ENCODE results near the gene PRKCA.

The PRKCA gene

GRCh38 chr17:66491665-66492064, 189.3 kb downstream of the PRKCA start:
- no peaks in the 10 kb centered on the region for H3K9me3 ChIP-seq (ENCODE audit: insufficient read depth, low read depth, low read length)
- no peaks in the 10 kb centered on the region for H3K27me3 ChIP-seq (ENCODE audit: insufficient read depth, low read length, poor library complexity, severe bottlenecking)
- H3K9ac ChIP-seq (ENCODE audit: low read depth, low read length, poor library complexity, severe bottlenecking), result no peak overlapping the region
- H4K20me1 ChIP-seq (ENCODE audit: insufficient read depth, low read length, poor library complexity, severe bottlenecking), result no peaks in the 10 kb centered on the region
- TF ChIP-seq EZH2phosphoT487 (IDR thresholded peaks at IDR 0.05; ENCODE audit: borderline replicate concordance) (no peak), CTCF (conservative IDR thresholded peaks at IDR 0.05; ENCODE audit: low read length) (no peak)
- no peak overlapping the region for H3K4me2 ChIP-seq (ENCODE audit: low read depth, low read length, poor library complexity, severe bottlenecking)
- H3K79me2 ChIP-seq (ENCODE audit: insufficient read depth, low read length), result no peaks in the 10 kb centered on the region
- no peaks in the 10 kb centered on the region for H3F3A ChIP-seq (ENCODE audit: low read depth)
- H3K4me3 ChIP-seq (ENCODE audit: low read length, poor library complexity, severe bottlenecking), result no peak overlapping the region
- no peaks in the 10 kb centered on the region for H3K9me2 ChIP-seq (replicated peaks; ENCODE audit: low read depth, low read length)
- H3K4me1 ChIP-seq (ENCODE audit: insufficient read depth, low read length, poor library complexity, severe bottlenecking), result peaks cover 20% of the 10 kb centered on the region
- H3K36me3 ChIP-seq (ENCODE audit: insufficient read depth, low read length), result no peaks in the 10 kb centered on the region
- no peak overlapping the region for H2AFZ ChIP-seq (ENCODE audit: low read length)

DNA sequence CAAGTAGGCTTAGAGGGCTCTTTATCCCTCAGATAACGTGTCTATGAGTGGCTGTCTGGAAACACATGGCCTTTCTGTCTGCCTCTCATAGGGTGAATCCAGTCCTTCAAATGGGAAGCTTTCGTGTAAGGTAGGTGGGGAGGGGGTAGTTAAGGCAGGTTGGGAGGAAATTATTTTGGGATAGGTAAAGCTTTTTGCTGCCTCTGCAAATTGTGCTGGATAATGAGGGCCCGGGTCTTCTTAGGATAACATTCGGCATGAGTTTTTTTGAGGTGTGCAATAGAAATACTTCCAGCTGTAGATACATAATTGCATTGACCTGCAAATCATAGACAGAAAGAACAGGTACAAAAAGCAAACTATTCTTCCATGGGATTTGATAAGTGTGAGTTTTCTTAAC, 189.7 kb downstream of the PRKCA start:
- H3F3A ChIP-seq (ENCODE audit: low read depth), result no peaks in the 10 kb centered on the region
- H2AFZ ChIP-seq (ENCODE audit: low read length), result no peak overlapping the region
- H3K4me2 ChIP-seq (ENCODE audit: low read depth, low read length, poor library complexity, severe bottlenecking), result no peak overlapping the region
- no peaks in the 10 kb centered on the region for H4K20me1 ChIP-seq (ENCODE audit: insufficient read depth, low read length, poor library complexity, severe bottlenecking)
- no peaks in the 10 kb centered on the region for H3K9me2 ChIP-seq (replicated peaks; ENCODE audit: low read depth, low read length)
- no peaks in the 10 kb centered on the region for H3K9me3 ChIP-seq (ENCODE audit: insufficient read depth, low read depth, low read length)
- H3K4me3 ChIP-seq (ENCODE audit: low read length, poor library complexity, severe bottlenecking), result no peak overlapping the region
- H3K4me1 ChIP-seq (ENCODE audit: insufficient read depth, low read length, poor library complexity, severe bottlenecking), result peaks cover 20% of the 10 kb centered on the region
- H3K27me3 ChIP-seq (ENCODE audit: insufficient read depth, low read length, poor library complexity, severe bottlenecking), result no peaks in the 10 kb centered on the region
- TF ChIP-seq CTCF (conservative IDR thresholded peaks at IDR 0.05; ENCODE audit: low read length), result no peak
- no peak for TF ChIP-seq EZH2phosphoT487 (IDR thresholded peaks at IDR 0.05; ENCODE audit: borderline replicate concordance)
- H3K9ac ChIP-seq (ENCODE audit: low read depth, low read length, poor library complexity, severe bottlenecking), result no peak overlapping the region
- no peaks in the 10 kb centered on the region for H3K79me2 ChIP-seq (ENCODE audit: insufficient read depth, low read length)
- H3K36me3 ChIP-seq (ENCODE audit: insufficient read depth, low read length), result no peaks in the 10 kb centered on the region

DNA sequence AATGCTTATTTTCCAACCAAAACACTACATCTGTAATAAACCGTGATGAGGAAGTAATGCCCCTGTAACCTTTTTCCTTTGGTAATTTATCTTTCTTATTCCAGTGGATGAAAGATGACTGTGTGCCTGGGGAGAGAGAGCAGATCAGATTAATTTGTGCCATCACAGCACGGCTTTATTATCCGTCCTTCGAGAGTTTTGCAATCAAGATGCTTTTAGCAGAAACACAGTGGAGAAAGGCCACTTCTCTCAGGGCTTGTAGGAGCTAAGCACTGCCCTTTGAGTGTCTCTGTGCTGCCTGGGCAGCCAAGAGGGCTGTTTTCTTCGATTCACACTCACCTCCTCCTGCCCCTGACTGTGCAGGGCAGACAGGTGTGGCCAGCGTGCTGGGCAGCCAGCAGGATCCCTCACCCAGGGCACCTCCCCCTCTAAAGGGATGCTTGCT, 190.2 kb downstream of the PRKCA start:
- no peaks in the 10 kb centered on the region for H3K9me3 ChIP-seq (ENCODE audit: insufficient read depth, low read depth, low read length)

More for the DNA sequence above, 190.2 kb downstream of the PRKCA start:
- Histone ChIP-seq H3K9me2 (replicated peaks; ENCODE audit: low read depth, low read length) (no peaks in the 10 kb centered on the region), H2AFZ (ENCODE audit: low read length) (no peak overlapping the region), H3K4me3 (ENCODE audit: low read length, poor library complexity, severe bottlenecking) (no peak overlapping the region), H3K79me2 (ENCODE audit: insufficient read depth, low read length) (no peaks in the 10 kb centered on the region), H3K9ac (ENCODE audit: low read depth, low read length, poor library complexity, severe bottlenecking) (no peak overlapping the region), H3F3A (ENCODE audit: low read depth) (no peaks in the 10 kb centered on the region), H4K20me1 (ENCODE audit: insufficient read depth, low read length, poor library complexity, severe bottlenecking) (no peaks in the 10 kb centered on the region), H3K36me3 (ENCODE audit: insufficient read depth, low read length) (no peaks in the 10 kb centered on the region), H3K27me3 (ENCODE audit: insufficient read depth, low read length, poor library complexity, severe bottlenecking) (no peaks in the 10 kb centered on the region), H3K4me1 (ENCODE audit: insufficient read depth, low read length, poor library complexity, severe bottlenecking) (peaks cover 20% of the 10 kb centered on the region), H3K4me2 (ENCODE audit: low read depth, low read length, poor library complexity, severe bottlenecking) (no peak overlapping the region)
- TF ChIP-seq CTCF (conservative IDR thresholded peaks at IDR 0.05; ENCODE audit: low read length) (no peak), EZH2phosphoT487 (IDR thresholded peaks at IDR 0.05; ENCODE audit: borderline replicate concordance) (no peak)
